KMS-11 (cell line): Measurements from ENCODE around the gene NVL.

Experiments used
- H2AFZ ChIP-seq: fragments of 200-600 bp; sonication (generic); 2 replicates; pipeline ENCODE4 v1.6.1; 2016; ENCODE audit warnings: antibody characterized with exemption, mixed run types, low read depth
- H3K27ac ChIP-seq: fragments of 200-600 bp; sonication (generic); 2 replicates; pipeline ENCODE4 v1.6.1; 2016; ENCODE audit warnings: mild to moderate bottlenecking, mixed run types
- H3K27me3 ChIP-seq: fragments of 200-600 bp; sonication (generic); 2 replicates; pipeline ENCODE4 v1.6.1; 2017; ENCODE audit warnings: mild to moderate bottlenecking, low read depth, mixed run types, moderate library complexity; ENCODE audit not compliant: insufficient read depth
- H3K36me3 ChIP-seq: fragments of 200-600 bp; sonication (generic); 2 replicates; pipeline ENCODE4 v1.6.1; 2017; ENCODE audit warnings: mild to moderate bottlenecking, mixed run types; ENCODE audit not compliant: insufficient read depth
- H3K4me1 ChIP-seq: fragments of 200-600 bp; sonication (generic); 2 replicates; pipeline ENCODE4 v1.6.1; 2016; ENCODE audit warnings: mild to moderate bottlenecking, low read depth, mixed run types; ENCODE audit not compliant: poor library complexity, severe bottlenecking
- H3K4me2 ChIP-seq: fragments of 200-600 bp; sonication (generic); 2 replicates; pipeline ENCODE4 v1.7.0; 2016; ENCODE audit warnings: mild to moderate bottlenecking, mixed run types
- H3K4me3 ChIP-seq: fragments of 200-600 bp; sonication (generic); IDR thresholded peaks from 2 replicates; pipeline ENCODE4 v1.6.1; 2017; ENCODE audit warnings: low read depth, low read length, mixed read lengths; ENCODE audit not compliant: insufficient read depth
- H3K79me2 ChIP-seq: fragments of 200-600 bp; sonication (generic); 2 replicates; pipeline ENCODE4 v1.6.1; 2016; ENCODE audit warnings: low read depth, mixed run types; ENCODE audit not compliant: insufficient read depth
- H3K9ac ChIP-seq: fragments of 200-600 bp; sonication (generic); 2 replicates; pipeline ENCODE4 v1.6.1; 2016; ENCODE audit warnings: mild to moderate bottlenecking, mixed run types
- H4K20me1 ChIP-seq: fragments of 200-600 bp; sonication (generic); 2 replicates; pipeline ENCODE4 v1.6.1; 2016; ENCODE audit warnings: mild to moderate bottlenecking, mixed run types; ENCODE audit not compliant: insufficient read depth
- CTCF ChIP-seq: fragments of 200-600 bp; sonication (generic); conservative IDR thresholded peaks from 2 replicates; pipeline ENCODE4 v1.6.1; 2017; ENCODE audit warnings: low read depth, mild to moderate bottlenecking, antibody characterized with exemption, low read length, moderate library complexity, mixed read lengths

Gene NVL

DNA sequence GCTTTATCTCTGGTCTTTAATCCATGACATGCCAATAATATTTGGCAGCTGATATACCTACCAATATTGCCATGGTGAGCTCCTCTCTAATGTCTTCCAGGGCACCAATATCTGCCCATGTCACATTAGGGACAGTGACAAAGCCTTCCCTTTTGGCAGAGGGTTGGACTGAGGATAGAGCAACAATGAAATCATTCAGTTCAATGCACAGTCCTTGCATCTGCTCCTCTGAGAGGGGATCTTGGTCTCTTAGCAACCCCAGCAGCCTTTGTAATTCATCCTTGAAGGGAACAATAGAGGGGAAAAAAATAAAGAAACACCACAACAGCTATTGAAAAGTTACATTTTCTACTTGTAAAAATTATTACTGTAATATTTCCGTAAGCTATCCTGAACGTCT, 42.3 kb downstream of the NVL start:
- H3K9ac ChIP-seq: no peak overlapping the region
- H3K27me3 ChIP-seq: no peaks in the 10 kb centered on the region
- no peak overlapping the region for H3K27ac ChIP-seq
- H3K4me3 ChIP-seq: no peak overlapping the region
- H3K4me2 ChIP-seq: no peak overlapping the region
- H2AFZ ChIP-seq: no peak overlapping the region
- no peaks in the 10 kb centered on the region for H3K79me2 ChIP-seq
- no peaks in the 10 kb centered on the region for H3K4me1 ChIP-seq
- peaks cover 9% of the 10 kb centered on the region; the same call in 1 of the 2 replicates for H3K36me3 ChIP-seq
- TF ChIP-seq CTCF: no peak
- H4K20me1 ChIP-seq: peaks cover 4% of the 10 kb centered on the region; the same call in 1 of the 2 replicates

GRCh38 chr1:224282140-224282539, 47.8 kb downstream of the NVL start:
- Histone ChIP-seq H2AFZ (no peak overlapping the region), H3K4me3 (no peak overlapping the region), H3K79me2 (no peaks in the 10 kb centered on the region), H3K27ac (no peak overlapping the region), H4K20me1 (no peaks in the 10 kb centered on the region), H3K36me3 (peaks cover 4% of the 10 kb centered on the region; the same call in 1 of the 2 replicates), H3K9ac (no peak overlapping the region), H3K27me3 (no peaks in the 10 kb centered on the region), H3K4me1 (no peaks in the 10 kb centered on the region), H3K4me2 (no peak overlapping the region)
- TF ChIP-seq CTCF: no peak

GRCh38 chr1:224276771-224277487, 53.0 kb downstream of the NVL start:
- no peaks in the 10 kb centered on the region; the same call in 1 of the 2 replicates for H3K36me3 ChIP-seq
- H3K79me2 ChIP-seq: no peaks in the 10 kb centered on the region
- no peak for TF ChIP-seq CTCF
- H3K4me2 ChIP-seq: no peak overlapping the region
- H3K9ac ChIP-seq: no peak overlapping the region
- H4K20me1 ChIP-seq: no peaks in the 10 kb centered on the region
- no peaks in the 10 kb centered on the region for H3K27me3 ChIP-seq
- H3K27ac ChIP-seq: no peak overlapping the region
- no peak overlapping the region for H3K4me3 ChIP-seq
- no peak overlapping the region for H2AFZ ChIP-seq
- no peaks in the 10 kb centered on the region for H3K4me1 ChIP-seq

DNA sequence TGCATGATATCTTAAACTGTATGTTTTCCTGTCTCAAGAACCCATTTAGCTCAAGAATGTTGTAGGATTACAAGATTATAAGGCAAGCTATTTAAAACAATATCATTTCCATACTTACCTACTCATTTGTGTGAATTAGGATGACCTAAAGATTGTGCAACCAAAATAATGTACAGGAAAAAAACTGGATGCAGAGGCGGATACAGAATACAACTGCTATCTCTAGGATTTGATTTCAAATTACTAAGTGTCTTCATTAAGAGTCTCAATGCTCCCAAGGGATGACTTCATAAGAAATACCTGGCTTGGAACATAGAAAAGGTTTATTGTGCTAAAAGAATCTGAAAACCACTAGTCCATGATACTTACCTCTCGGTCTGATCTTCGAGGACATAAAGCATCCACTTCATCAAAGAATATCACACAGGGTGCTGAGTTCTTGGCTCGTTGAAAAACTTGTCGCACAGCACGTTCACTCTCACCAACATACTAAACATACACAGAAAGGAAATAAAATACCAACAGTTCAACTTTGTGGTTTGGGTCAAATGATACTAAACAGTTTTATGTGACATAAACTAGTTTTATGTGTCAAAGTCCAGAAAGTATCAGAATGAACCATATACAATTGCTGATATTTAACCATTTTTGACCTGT, 54.9 kb downstream of the NVL start:
- no peak overlapping the region for H3K4me3 ChIP-seq
- no peak overlapping the region for H3K4me2 ChIP-seq
- H3K27ac ChIP-seq: no peak overlapping the region
- H3K9ac ChIP-seq: no peak overlapping the region
- H3K27me3 ChIP-seq: no peaks in the 10 kb centered on the region
- TF ChIP-seq CTCF: no peak
- no peaks in the 10 kb centered on the region for H4K20me1 ChIP-seq
- no peaks in the 10 kb centered on the region for H3K79me2 ChIP-seq
- H3K4me1 ChIP-seq: no peaks in the 10 kb centered on the region
- H3K36me3 ChIP-seq: no peaks in the 10 kb centered on the region; the same call in 1 of the 2 replicates
- H2AFZ ChIP-seq: no peak overlapping the region
